Fibroblast of villous mesenchyme (primary cell): ENCODE results near the gene JPT2. TPM values are rescaled to one million over a fixed set of nuclear protein-coding genes. Genes with fewer than 3 reads are reported as not detected.

Experiments
- DNase-seq: peaks from one replicate; pipeline ENCODE4 v3.0.0-alpha.2; 2010; ENCODE audit warnings: low read depth
- H3K4me3 ChIP-seq: 2 replicates; pipeline ENCODE4 v1.5.1; 2011; ENCODE audit warnings: low read depth, mild to moderate bottlenecking, low read length
- total RNA-seq: library from RNA; depleted of rRNA; stranded (reverse); fragments of >200 nt; gene quantifications from 2 replicates; pipeline ENCODE4 v1.2.3, GENCODE V29; 2012
- TF ChIP-seq, protein P1 (sequence below): IDR thresholded peaks from 2 replicates; pipeline ENCODE4 v1.5.1; 2012; ENCODE audit warnings: low read depth, mild to moderate bottlenecking, low read length; ENCODE audit not compliant: insufficient read depth

JPT2 gene
- total RNA-seq, 1 donor = 61.7 TPM

DNA sequence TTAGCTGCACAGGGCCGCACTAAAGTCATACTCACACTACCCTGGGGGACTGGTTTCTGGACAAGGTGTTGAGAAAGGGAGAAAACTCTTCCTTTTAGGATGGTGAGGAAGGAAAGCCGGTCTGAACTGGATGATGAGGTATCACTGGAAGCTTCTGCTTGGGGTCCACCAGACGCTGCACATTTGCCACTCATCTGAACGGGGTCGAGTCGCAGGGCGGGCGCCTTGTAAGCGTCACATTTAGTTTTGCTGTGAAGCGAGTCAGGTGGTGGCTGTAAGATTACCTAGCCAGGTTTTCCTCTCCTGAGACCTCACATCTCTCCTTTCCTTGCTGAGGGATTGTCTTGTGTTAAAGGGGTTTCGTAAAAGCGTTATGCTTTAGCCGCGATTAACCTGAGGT, 2.3 kb downstream of the JPT2 start:
- TF ChIP-seq, protein P1, sequence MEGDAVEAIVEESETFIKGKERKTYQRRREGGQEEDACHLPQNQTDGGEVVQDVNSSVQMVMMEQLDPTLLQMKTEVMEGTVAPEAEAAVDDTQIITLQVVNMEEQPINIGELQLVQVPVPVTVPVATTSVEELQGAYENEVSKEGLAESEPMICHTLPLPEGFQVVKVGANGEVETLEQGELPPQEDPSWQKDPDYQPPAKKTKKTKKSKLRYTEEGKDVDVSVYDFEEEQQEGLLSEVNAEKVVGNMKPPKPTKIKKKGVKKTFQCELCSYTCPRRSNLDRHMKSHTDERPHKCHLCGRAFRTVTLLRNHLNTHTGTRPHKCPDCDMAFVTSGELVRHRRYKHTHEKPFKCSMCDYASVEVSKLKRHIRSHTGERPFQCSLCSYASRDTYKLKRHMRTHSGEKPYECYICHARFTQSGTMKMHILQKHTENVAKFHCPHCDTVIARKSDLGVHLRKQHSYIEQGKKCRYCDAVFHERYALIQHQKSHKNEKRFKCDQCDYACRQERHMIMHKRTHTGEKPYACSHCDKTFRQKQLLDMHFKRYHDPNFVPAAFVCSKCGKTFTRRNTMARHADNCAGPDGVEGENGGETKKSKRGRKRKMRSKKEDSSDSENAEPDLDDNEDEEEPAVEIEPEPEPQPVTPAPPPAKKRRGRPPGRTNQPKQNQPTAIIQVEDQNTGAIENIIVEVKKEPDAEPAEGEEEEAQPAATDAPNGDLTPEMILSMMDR = no peak

DNA sequence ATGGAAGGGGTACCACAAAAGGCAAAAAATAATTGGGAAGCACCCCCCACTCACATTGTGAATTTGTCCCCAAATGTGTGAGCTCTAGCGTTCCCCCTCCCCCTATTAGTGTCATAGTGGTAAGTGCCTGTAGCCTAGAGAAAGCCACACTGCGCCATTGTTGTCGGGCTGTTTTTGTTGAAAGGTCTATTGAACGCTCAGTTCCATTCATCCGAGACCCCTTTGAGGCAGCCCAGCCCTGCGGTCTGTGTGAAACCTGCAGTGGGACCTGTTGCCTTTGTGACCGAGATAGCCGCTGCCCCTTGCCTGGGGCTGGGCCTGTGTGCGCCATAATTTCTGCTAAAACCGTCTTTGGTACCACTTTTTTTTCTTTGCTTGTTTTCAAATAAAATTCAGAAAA, 3.0 kb downstream of the JPT2 start:
- TF ChIP-seq, protein P1 = no peak
- DNase-seq = no peak
- no peak overlapping the region for H3K4me3 ChIP-seq

More for the DNA sequence above, 2.3 kb downstream of the JPT2 start:
- no peak overlapping the region for H3K4me3 ChIP-seq
- DNase-seq = no peak

DNA sequence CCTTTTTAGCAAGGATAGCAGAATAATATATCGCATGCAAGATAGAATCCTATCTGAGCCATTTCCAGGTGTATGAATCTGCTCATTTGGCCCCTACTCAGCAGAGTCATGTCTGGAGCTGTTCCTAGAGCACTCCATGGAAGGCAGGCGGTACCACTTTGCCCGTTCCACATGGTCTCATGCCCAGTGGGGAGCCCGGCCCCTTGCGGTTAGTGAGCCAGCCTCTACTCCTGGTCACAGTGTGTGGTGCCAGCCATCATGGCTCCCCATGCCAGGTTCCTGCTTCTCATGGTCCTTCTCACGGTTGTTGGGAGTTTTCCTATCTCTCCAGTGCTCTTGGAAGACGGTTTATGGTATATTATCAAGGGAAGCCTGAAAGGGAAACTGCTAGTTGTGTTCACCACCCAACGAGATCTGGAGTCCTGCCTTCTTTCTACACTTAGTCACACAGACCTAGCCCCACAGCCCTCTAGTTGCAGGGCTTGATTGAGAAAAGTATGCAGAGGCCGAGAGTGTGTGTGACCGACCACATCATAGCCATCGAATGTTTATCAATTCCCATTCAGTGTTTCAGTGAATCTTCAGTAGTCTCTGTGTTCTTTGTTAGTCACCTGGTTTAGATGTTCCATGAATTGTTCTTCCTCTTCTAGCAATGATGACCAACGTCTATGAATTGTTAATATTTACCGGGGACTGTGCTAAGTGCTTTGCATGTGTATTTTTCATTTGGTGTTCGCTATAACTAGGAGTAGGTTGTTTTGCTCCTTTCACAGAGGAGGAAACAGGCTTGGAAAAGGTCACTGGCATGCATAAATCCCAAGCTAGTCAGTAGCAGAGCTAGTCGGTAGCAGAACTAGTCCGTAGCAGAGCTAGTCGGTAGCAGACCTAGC, 9.6 kb downstream of the JPT2 start:
- no peak overlapping the region for H3K4me3 ChIP-seq
- TF ChIP-seq, protein P1 = no peak
- no peak for DNase-seq

DNA sequence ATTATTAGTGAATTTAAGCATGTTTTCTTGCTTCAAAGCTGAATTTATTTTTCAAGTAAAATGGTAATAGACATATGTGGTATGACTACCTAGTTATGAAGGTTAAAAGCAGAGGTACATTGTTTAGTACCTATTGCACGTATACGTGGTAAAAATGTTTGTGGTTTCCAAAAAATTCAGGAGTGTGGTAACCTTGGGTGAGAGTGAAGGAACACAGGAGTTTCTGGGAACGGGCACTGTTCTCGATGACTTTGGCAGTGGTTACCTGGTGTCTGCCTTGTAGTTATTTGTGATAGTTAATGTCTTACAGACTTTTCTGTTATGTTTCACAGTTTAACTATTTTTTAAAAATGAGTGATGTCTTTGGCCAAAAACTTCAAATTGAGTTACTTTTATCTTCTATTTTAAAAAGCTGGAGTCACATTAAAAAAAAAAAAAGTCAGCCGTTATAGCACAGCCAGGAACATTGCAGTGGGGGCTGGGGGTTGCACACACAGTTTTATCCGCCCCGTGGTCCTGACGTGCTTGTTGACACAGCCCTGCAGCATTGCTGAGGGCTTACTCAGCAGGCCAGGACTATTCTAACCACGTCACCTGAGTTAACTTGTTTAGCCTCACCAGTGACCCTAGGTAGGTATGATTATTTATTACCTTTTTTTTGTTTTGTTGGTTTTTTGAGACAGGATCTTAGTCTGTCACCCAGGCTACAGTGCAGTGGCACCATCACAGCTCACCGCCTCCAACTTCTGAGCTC, 10.9 kb downstream of the JPT2 start:
- TF ChIP-seq, protein P1 = no peak
- H3K4me3 ChIP-seq = no peak overlapping the region
- peak; percentile 42 for DNase-seq

DNA sequence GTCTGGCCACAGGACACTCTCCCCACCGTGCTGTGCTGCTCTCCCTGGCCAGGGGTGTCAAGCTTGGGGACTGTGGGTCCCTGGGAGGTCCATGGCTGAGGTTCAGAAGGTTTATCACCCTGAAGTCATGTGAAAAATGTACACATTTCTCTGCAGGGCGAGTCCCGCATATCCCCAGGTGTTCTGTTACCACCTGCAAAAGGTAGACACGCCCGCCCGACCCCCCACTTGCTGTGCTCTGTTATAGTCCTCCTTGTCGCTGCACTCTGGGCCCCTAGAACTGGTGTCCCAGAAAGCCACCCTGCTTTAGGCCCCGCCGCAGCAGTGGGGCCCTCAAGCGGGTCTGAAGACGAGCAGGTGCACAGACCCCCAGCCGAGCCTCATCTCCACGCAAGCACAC, 11.8 kb downstream of the JPT2 start:
- TF ChIP-seq, protein P1 = no peak
- no peak for DNase-seq

DNA sequence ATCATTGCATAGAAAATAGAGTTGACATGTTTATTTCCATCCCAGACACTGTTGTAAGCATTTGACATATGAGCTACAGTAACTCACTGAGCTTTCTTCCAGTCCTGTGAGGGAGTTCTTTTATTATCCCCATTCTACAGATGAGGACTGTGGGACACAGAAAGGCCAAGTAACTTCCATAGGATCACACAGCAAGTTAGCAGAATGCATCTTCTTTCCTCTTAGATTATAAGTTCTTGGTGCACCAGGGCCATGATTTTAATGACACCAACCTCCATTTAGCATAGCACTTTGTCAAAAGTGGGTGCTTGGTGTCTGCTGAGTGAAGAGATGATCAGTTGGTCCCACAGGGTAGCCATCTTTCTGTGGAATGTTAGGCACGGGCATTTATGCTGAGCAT, 12.7 kb downstream of the JPT2 start:
- DNase-seq = no peak
- no peak overlapping the region for H3K4me3 ChIP-seq
- TF ChIP-seq, protein P1 = no peak

More for the DNA sequence above, 11.8 kb downstream of the JPT2 start:
- no peak overlapping the region for H3K4me3 ChIP-seq
